Right atrium auricular region (tissue), 2 donors: Measurements from ENCODE around the gene VWDE. TPM values are rescaled to one million over a fixed set of nuclear protein-coding genes. Genes with fewer than 3 reads are reported as not detected.
"Not testable (repeated sequence)": the region's sequence is repeated elsewhere in the genome, so short reads cannot be mapped to it uniquely, and the experiment has no call there.

Source experiments
- DNase-seq: peaks from one replicate; pipeline ENCODE4 v3.0.0-alpha.2; 2019; ENCODE audit warnings: low spot score
- H3K27ac ChIP-seq, 2 donors: fragments of 200-600 bp; sonication (generic); 1 replicate in 1 of 2; 2 replicates in 1 of 2; pipeline ENCODE4 v1.5.1; 2016 to 2019
- H3K27me3 ChIP-seq, 2 donors: fragments of 200-600 bp; sonication (generic); one replicate each; pipeline versions ENCODE4 v1.5.1 to v1.6.0; 2017 to 2019
- H3K36me3 ChIP-seq: fragments of 200-600 bp; sonication (generic); one replicate; pipeline ENCODE4 v1.5.1; 2016
- H3K4me1 ChIP-seq, 2 donors: fragments of 200-600 bp; sonication (generic); one replicate each; pipeline versions ENCODE4 v1.5.1 to v1.6.0; 2017 to 2019
- H3K4me3 ChIP-seq, 2 donors: fragments of 200-600 bp; sonication (generic); 1 replicate in 1 of 2; 2 replicates in 1 of 2; pipeline ENCODE4 v1.5.1; 2017 to 2019; ENCODE audit warnings: mild to moderate bottlenecking in 1 of 2, moderate library complexity in 1 of 2
- H3K9me3 ChIP-seq, 2 donors: fragments of 200-600 bp; sonication (generic); one replicate each; pipeline ENCODE4 v1.5.1; 2019
- CTCF ChIP-seq, 2 donors: fragments of 200-600 bp; sonication (generic); IDR thresholded peaks; one replicate each; pipeline ENCODE4 v1.5.1; 2019; ENCODE audit warnings: antibody characterized with exemption in 2 of 2
- total RNA-seq, 2 donors: library from RNA; depleted of rRNA; stranded (reverse); fragments of >200 nt; gene quantifications; one replicate each; pipeline ENCODE4 v1.1.0, GENCODE V29; 2016

VWDE gene
- total RNA-seq, 2 donors from 2014 or later, result 4.0 to 14.4 TPM

- Histone ChIP-seq H3K9me3 (peaks cover 0 to 8% of the 10 kb centered on the region in 2 donors), H3K4me3 (no peak overlapping the region), H3K4me1 (no peaks in the 10 kb centered on the region), H3K27ac (no peak overlapping the region), H3K36me3 (no peaks in the 10 kb centered on the region), H3K27me3 (no peaks in the 10 kb centered on the region)
- DNase-seq, result no peak
- TF ChIP-seq CTCF (IDR thresholded peaks at IDR 0.05), result no peak
These were observed 6.9 kb upstream of the VWDE start for GRCh38 chr7:12410523-12410922.

- no peaks in the 10 kb centered on the region for H3K36me3 ChIP-seq
- peaks cover 0 to 8% of the 10 kb centered on the region in 2 donors for H3K9me3 ChIP-seq
- TF ChIP-seq CTCF (IDR thresholded peaks at IDR 0.05), result no peak
- DNase-seq, result no peak
- H3K4me3 ChIP-seq, result no peak overlapping the region
- no peak overlapping the region for H3K27ac ChIP-seq
- no peaks in the 10 kb centered on the region for H3K27me3 ChIP-seq
- H3K4me1 ChIP-seq, result no peaks in the 10 kb centered on the region
These were observed 5.5 kb upstream of the VWDE start for GRCh38 chr7:12409097-12409711.

- not testable (repeated sequence) for H3K4me1 ChIP-seq, H3K9me3 ChIP-seq, H3K27ac ChIP-seq, H3K27me3 ChIP-seq, H3K36me3 ChIP-seq, H3K4me3 ChIP-seq, DNase-seq
These were observed 4.0 kb upstream of the VWDE start for GRCh38 chr7:12407652-12408051.

- Histone ChIP-seq H3K27me3 (no peaks in the 10 kb centered on the region), H3K27ac (no peak overlapping the region), H3K4me1 (peaks cover 0 to 5% of the 10 kb centered on the region in 2 donors), H3K9me3 (peaks cover 0 to 6% of the 10 kb centered on the region in 2 donors), H3K36me3 (no peaks in the 10 kb centered on the region), H3K4me3 (peak overlapping the region; percentile 2 to 14)
- TF ChIP-seq CTCF (IDR thresholded peaks at IDR 0.05), result no peak
- no peak for DNase-seq
These were observed 1.3 kb downstream of the VWDE start for GRCh38 chr7:12402365-12402725.

GRCh38 chr7:12401538-12402364 lies 1.9 kb downstream of the VWDE start:
- H3K4me1 ChIP-seq, result peaks cover 0 to 5% of the 10 kb centered on the region in 2 donors
- H3K36me3 ChIP-seq, result no peaks in the 10 kb centered on the region
- peaks cover 0 to 6% of the 10 kb centered on the region in 2 donors for H3K9me3 ChIP-seq
- no peak for DNase-seq
- no peak overlapping the region for H3K27ac ChIP-seq
- peak overlapping the region; percentile 2 to 14 for H3K4me3 ChIP-seq
- no peaks in the 10 kb centered on the region for H3K27me3 ChIP-seq
- TF ChIP-seq CTCF (IDR thresholded peaks at IDR 0.05), result no peak

GRCh38 chr7:12398186-12398585 lies 5.5 kb downstream of the VWDE start:
- H3K27me3 ChIP-seq, result no peaks in the 10 kb centered on the region
- no peak for TF ChIP-seq CTCF (IDR thresholded peaks at IDR 0.05)
- H3K4me1 ChIP-seq, result no peaks in the 10 kb centered on the region
- H3K9me3 ChIP-seq, result peaks cover 0 to 6% of the 10 kb centered on the region in 2 donors
- no peak overlapping the region for H3K27ac ChIP-seq
- no peak overlapping the region for H3K4me3 ChIP-seq
- no peak for DNase-seq
- H3K36me3 ChIP-seq, result no peaks in the 10 kb centered on the region
